Measurements from ENCODE around the gene LRRN4.

The LRRN4 gene

DNA sequence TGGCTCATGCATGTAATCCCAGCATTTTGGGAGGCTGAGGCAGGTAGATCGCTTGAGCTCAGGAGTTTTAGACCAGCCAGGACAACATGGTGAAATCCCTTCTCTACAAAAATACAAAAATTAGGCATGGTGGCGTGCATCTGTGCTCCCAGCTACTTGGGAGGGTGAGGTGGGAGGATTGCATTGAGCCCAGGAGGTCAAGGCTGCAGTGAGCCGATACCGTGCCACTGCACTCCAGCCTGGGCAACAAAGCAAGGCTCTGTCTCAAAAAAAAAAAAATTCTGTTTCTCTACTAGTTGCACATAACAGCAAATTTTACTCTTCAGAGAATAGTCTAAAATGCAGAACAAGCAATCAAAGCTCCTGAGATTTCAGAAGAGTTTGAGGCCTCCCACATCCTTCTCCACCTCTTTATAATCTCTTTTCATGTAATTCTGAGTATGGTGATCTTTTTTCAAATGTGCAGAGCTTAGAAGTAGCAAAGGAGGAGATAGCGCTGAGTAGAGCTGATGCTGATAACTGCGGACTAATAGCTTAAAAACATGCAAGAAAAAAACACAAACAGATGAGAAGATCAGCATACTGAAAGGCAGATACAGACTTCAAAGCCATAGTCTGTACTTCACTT lies 23.3 kb downstream of the LRRN4 start:
- no peak for DNase-seq

DNA sequence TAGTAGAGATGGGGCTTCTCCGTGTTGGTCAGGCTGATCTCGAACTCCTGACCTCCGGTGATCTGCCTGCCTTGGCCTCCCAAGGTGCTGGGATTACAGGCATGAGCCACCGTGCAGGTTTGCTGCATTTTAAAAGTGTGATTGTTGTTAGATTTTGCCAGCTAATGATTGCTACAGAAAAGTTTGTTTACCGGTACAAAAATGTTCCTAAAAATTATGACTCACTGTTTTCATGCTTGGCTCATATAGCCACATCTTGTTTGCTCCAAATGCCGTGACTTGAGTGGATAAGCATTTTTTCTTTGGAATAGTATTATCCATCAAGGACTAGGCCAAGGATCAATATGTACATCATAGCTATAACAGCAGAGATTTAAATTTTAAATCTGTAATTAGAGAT lies 24.3 kb downstream of the LRRN4 start:
- no peak for DNase-seq

- DNase-seq, result no peak
Observed at GRCh38 chr20:6028818-6029217, 25.0 kb downstream of the LRRN4 start.

GRCh38 chr20:6026051-6026450 lies 27.8 kb downstream of the LRRN4 start:
- DNase-seq, result no peak

DNA sequence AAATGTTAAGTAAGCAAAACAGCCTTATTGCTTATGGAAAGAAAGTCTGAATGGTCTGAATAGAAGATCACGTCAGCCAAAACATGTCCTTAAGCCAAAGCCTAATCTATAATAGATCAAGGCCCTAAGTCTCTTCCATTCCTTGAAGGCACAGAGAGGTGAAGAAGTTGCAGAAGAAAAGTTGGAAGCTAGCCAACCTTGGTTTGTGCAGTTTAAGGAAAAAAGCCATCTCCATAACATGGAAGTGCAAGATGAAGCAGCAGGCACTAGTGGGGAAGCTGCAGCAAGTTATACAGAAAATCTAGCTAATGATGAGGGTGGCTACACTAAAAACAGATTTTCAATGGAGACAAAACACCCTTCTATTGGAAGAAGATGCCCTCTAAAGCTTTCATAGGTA lies 29.1 kb downstream of the LRRN4 start:
- DNase-seq, result no peak

- DNase-seq, result no peak
Observed at GRCh38 chr20:6017880-6018279, 36.0 kb downstream of the LRRN4 start.

DNA sequence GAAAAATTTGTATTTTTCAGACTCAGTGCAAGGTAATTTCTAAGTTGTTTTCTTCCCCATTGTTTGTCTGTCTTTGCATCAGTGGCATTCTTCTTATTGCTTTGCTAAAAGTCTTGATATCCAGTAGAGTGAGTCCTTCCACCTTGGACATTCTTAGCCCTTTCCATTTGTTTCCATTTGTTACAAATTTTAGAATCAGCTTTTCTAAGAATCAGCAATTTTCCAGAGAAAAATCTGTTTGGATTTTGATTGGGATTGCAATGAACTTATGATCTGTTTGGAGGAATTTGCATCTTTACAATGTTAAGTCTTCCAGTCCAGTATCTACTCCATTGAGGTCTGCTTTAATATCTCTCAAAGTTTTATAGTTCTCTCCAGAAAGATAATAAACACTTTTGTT lies 36.4 kb downstream of the LRRN4 start:
- DNase-seq, result no peak

GRCh38 chr20:6014957-6015356 lies 38.9 kb downstream of the LRRN4 start:
- no peak for DNase-seq

- no peak for DNase-seq
Observed at GRCh38 chr20:6014017-6014416, 39.8 kb downstream of the LRRN4 start.

DNA sequence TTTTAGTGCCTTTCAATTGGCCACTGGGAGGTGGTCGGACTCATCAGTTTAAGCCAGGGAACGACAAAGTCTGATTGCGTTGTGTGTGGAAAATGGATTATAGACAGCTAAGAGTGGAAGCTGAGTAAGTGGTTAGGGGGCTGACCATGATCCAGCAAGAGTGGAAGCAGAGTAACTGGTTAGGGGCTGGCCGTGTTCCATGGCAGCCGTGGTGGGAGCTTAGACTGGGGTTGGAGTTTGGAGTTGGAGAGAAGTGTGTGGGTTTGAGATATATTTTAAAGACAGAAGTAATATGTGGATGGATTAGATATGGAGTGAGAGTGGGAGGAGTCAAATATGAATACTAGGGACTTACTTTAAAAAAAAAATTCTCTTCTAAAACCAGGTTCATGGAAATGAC lies 41.7 kb downstream of the LRRN4 start:
- DNase-seq, result no peak

DNA sequence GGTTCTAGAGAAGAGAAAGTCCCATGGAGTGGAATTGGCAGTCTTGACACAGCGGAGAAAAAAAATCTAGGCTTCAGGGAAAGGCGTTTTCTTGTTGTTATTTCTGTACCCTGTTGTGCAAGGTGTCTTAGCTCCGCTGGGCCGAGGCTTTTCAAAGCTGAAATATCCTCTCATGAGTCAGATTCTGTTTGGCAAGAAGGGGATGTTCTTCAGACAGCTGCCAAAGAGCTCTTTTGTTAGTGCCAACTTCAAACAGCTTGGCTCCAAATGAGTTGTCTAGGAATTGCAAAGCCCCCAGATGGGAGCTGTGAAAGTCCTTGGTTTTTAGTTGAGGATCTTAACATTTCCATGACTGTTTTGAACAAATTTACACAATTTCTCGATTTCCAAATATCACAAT lies 45.6 kb downstream of the LRRN4 start:
- DNase-seq, result no peak

DNA sequence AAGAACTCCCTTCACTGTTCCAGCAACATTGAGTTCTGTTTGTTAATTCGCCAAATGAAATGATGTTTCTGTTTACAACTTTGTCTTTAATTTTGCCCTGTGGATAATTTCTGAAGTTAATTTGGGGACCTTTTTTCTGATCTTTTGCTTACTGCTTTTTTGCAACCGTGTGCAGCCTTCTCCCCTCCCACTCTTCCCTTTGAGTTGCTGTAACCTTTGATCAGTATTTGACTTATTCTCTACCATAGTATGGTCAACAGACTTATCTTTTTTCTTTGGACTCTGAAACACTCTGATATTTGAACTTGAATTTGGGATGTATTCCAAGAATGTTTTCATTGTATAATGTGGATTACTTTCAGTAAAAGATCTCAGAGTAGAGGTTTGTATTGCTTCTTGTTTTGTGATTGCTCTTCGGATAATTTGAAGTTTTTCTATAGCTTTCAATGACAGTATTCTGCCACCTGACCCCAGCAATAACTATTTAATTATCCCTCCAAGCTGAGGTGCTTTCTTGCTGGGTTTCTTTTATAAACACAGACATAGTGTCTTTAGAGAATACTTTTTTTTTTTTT lies 46.2 kb downstream of the LRRN4 start:
- DNase-seq, result no peak

DNA sequence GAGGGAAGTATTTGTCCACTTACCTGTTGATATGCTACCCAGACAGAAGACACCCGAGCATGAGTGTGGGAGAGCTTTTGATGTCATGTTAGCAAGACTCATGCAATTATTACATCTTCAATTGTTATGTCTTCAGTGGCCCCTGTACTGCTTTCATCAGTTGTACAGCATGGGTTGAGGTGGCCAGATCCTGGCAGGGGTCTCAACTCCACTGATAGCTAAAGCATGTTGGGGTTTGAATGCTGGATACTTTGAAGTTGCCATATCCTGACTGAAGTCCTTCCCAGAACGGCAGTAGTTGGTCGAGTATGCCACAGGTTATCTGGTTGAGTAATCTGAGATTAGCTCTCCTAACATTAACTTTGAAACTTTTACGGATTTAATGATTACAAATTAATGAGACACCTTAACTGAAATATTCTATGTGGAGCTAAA lies 46.7 kb downstream of the LRRN4 start:
- no peak for DNase-seq

DNA sequence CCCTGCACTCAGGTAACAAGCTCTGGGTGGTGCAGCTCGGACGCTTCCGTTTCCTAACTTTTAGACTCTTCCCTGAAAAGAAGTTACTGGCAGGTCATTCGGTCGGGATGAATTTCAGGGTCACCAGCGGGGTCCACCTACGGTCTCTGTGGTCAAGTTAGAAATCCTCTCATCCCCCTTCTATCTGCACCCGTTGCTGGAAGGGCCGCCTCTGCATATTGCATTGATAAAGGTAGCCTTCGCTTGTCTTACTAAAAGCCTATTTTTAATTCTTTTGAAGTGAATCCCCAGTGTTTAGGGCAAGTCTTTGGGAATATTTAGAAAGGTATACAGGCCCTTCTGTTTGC lies 47.3 kb downstream of the LRRN4 start:
- no peak for DNase-seq

DNA sequence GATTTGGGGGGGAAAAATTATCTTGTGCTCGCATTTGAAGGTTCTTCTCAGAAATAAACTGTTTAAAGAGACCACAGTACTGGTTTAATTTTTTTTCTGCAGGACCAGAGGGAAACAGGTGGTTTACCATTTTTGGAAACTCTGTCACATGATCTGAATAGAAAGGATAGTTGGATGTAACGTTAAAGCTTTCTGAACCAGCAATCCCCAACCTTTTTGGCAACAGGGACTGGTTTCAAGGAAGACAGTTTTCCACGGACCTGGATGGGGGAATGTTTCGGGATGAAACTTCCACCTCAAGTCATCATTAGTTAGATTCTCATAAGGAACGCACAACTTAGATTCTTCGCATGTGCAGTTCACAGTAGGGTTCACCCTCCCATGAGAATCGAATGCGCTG lies 53.0 kb downstream of the LRRN4 start:
- DNase-seq, result no peak

- DNase-seq, result no peak
Observed at GRCh38 chr20:5999783-6000182, 54.1 kb downstream of the LRRN4 start.

- peak; percentile 5 for DNase-seq
Observed at GRCh38 chr20:5996765-5997164, 57.1 kb downstream of the LRRN4 start.

DNA sequence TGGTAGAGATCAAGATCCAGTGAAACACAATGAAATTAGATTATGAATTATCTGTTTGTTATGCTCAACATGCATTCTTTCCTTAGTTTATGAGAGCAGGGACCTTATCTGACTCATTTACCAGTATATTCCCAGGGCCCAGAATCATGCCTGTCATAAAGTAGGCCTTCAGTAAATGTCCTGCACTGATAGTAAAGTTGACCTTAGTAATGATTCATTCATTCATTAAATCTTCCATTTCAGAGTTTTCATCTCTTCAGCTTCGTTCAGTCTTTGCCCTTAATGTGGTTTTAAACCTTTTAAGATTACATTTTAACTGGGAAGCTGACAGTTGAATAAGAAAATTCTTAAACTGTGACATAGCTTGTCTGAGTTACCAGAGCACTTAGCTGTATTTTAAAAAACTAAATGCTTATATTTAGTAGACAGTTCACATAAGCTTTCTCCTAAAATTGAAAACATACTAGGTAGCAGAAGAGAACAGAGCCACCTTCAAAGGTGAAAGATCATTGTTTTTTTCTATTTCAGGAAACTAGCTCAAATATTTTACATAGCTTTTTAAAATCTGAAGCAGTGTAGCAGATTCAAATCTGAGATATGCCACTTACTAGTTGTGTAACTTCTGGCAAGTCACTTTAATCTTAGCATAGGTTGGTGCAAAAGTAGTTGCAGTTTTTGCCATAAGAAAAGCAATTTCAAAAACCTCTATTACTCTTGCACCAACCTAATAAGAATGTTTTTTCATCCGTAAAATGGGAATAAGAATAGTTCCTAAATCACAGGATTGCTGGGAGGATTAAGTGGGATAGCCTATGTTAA lies 62.0 kb downstream of the LRRN4 start:
- no peak for DNase-seq

DNA sequence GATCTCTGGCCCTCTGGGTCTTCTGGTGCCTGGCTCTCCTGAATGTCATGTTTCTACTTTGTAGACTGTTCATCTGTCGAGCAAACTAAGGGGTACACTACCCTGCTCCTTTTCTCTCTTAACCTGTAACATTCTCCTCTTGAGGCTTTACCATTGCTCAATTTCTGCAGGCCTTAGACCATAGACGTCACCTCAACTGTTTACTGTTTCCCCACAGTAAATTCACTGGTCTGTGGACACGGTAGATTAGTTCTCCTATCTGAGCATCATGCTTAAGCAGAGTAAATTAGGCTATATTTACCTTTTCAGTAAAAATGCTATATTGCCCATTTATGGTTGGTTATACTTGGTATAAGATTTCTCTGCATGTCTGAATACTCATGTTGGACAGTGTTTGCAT lies 62.9 kb downstream of the LRRN4 start:
- DNase-seq, result no peak

Data from RPMI8226 (cell line).